Body of pancreas (tissue), 4 donors: Measurements from ENCODE around the gene TUG1. TPM values are rescaled to one million over a fixed set of nuclear protein-coding genes. Genes with fewer than 3 reads are reported as not detected.

Experiments
- ATAC-seq: fragments of 150-250 bp; one replicate; pipeline ENCODE4 v1.9.1; 2016
- DNase-seq, 4 donors: peaks; one replicate each; pipeline ENCODE4 v3.0.0-alpha.2; 2019
- H3K27ac ChIP-seq, 4 donors: fragments of 200-600 bp; sonication (generic); 1 replicate in 3 of 4; 2 replicates in 1 of 4; pipeline versions ENCODE4 v1.5.1 to v1.6.1; 2016 to 2019; ENCODE audit warnings: mild to moderate bottlenecking in 1 of 4, mixed read lengths in 1 of 4, moderate library complexity in 1 of 4
- H3K27me3 ChIP-seq, 2 donors: fragments of 200-600 bp; sonication (generic); one replicate each; pipeline ENCODE4 v1.6.0; 2016; ENCODE audit warnings: mild to moderate bottlenecking in 1 of 2
- H3K36me3 ChIP-seq, 2 donors: fragments of 200-600 bp; sonication (generic); replicated peaks in 1 of 2; 2 replicates each; pipeline ENCODE4 v1.5.1; 2016; ENCODE audit warnings: low read depth in 2 of 2; ENCODE audit not compliant: insufficient read depth in 1 of 2
- H3K4me1 ChIP-seq: fragments of 200-600 bp; sonication (generic); one replicate; pipeline ENCODE4 v1.6.0; 2016
- H3K4me3 ChIP-seq, 2 donors: fragments of 200-600 bp; sonication (generic); 1 replicate in 1 of 2; 2 replicates in 1 of 2; pipeline ENCODE4 v1.5.1; 2016 to 2019
- H3K9me3 ChIP-seq, 3 donors: fragments of 200-600 bp; sonication (generic); 1 replicate in 2 of 3; 2 replicates in 1 of 3; pipeline ENCODE4 v1.5.1; 2016
- CTCF ChIP-seq, 7 experiments: fragments of 450-650 bp in 4 of 7; fragments of 200-600 bp in 3 of 7; sonication (generic) in 3 of 7; IDR thresholded peaks; one replicate each; pipeline ENCODE4 v1.5.1; 2016 to 2019; ENCODE audit warnings: antibody characterized with exemption in 7 of 7
- POLR2A ChIP-seq, 3 donors: fragments of 450-650 bp; IDR thresholded peaks; one replicate each; pipeline ENCODE4 v1.6.1; 2016; ENCODE audit warnings: antibody characterized with exemption in 3 of 3, mild to moderate bottlenecking in 2 of 3
- WGBS, 2 donors: methylation state at CpG; one replicate each; pipeline ENCODE4 v1.1.5; 2017; 5-methylcytosine and 5-hydroxymethylcytosine counted together
- intact Hi-C: fragments of 100-400 bp; cut with DNase I; formaldehyde crosslinking; loops from one replicate; pipeline ENCODE4 v1.15.1; 2023
- total RNA-seq, 2 donors: library from RNA; depleted of rRNA; stranded (reverse); fragments of >200 nt; gene quantifications; one replicate each; pipeline ENCODE4 v1.1.0, GENCODE V29; 2016

Gene TUG1
- total RNA-seq, 2 donors from 2014 or later: 48.0 to 48.5 TPM

- Histone ChIP-seq H3K27me3 (no peaks in the 10 kb centered on the region), H3K9me3 (no peaks in the 10 kb centered on the region), H3K36me3 (no peaks in the 10 kb centered on the region), H3K27ac (no peak overlapping the region), H3K4me1 (peaks cover 12% of the 10 kb centered on the region), H3K4me3 (no peak overlapping the region)
- TF ChIP-seq CTCF (IDR thresholded peaks at IDR 0.05) (no peak), POLR2A (IDR thresholded peaks at IDR 0.05) (no peak)
- DNase-seq (no peak), ATAC-seq (no peak)
- intact Hi-C loops: no loop called here
- WGBS, 2 donors: 77 to 86% methylated on average over 2 of the region's 2 CpGs
Measured at GRCh38 chr22:30996462-30996861, 27.4 kb downstream of the TUG1 start.

DNA sequence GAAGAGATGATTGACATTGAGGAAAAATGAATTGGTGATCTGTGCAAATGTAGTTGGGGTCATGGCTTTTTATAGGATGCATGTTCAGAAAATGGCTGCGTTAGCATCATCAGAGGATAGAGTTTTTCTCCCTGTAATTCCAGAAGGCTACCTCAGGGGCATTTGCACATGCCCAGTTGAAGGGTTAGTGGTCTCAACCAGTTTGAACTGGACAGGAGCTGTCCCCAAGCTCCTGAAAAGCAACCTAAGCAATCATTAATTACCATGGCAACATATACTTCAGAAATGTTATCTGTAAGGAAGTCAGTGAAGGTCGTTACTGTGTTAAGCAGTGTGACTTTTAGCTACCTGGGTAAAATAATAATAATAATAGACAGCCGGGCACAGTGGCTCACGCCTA, 29.3 kb downstream of the TUG1 start:
- no peaks in the 10 kb centered on the region for H3K36me3 ChIP-seq
- intact Hi-C loops: no loop called here
- no peaks in the 10 kb centered on the region for H3K9me3 ChIP-seq
- H3K27ac ChIP-seq: no peak overlapping the region
- DNase-seq: no peak
- ATAC-seq: no peak
- WGBS, 2 donors: 72 to 87% methylated on average over 3 to 4 of the region's 4 CpGs
- TF ChIP-seq POLR2A (IDR thresholded peaks at IDR 0.05) (no peak), CTCF (IDR thresholded peaks at IDR 0.05) (no peak)
- no peak overlapping the region for H3K4me3 ChIP-seq
- no peaks in the 10 kb centered on the region for H3K4me1 ChIP-seq
- no peaks in the 10 kb centered on the region for H3K27me3 ChIP-seq

GRCh38 chr22:31001124-31001770, 32.2 kb downstream of the TUG1 start:
- Histone ChIP-seq H3K4me1 (no peaks in the 10 kb centered on the region), H3K27ac (no peak overlapping the region), H3K9me3 (no peaks in the 10 kb centered on the region), H3K27me3 (no peaks in the 10 kb centered on the region), H3K36me3 (no peaks in the 10 kb centered on the region), H3K4me3 (no peak overlapping the region)
- WGBS, 2 donors: 74 to 81% methylated on average over 6 of the region's 6 CpGs
- DNase-seq: no peak
- ATAC-seq: no peak
- intact Hi-C loops: no loop called here
- TF ChIP-seq POLR2A (IDR thresholded peaks at IDR 0.05) (no peak), CTCF (IDR thresholded peaks at IDR 0.05) (no peak)

DNA sequence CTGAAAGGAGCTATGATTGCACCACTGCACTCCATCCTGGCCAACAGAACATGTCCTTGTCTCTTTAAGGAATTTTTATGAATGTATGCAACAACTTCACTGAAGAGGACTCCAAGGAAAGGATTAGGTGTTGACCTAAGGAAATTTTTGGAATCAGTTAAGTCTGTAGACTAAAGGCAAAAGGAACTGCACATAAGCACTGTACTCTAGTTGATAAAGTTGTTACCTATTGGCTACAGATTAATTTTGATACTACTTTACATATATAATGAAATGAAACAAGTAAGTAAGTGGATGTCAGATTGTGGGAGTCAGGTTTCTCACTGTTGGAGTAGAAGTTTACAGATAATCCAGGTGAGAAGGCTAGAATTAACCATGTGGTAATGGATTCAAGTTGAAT, 36.5 kb downstream of the TUG1 start:
- H3K4me3 ChIP-seq: no peak overlapping the region
- no peak for TF ChIP-seq CTCF (IDR thresholded peaks at IDR 0.05)
- TF ChIP-seq POLR2A (IDR thresholded peaks at IDR 0.05): no peak
- H3K27ac ChIP-seq: no peak overlapping the region
- ATAC-seq: no peak
- H3K4me1 ChIP-seq: no peaks in the 10 kb centered on the region
- no peaks in the 10 kb centered on the region for H3K36me3 ChIP-seq
- H3K27me3 ChIP-seq: no peaks in the 10 kb centered on the region
- intact Hi-C loops: no loop called here
- no peaks in the 10 kb centered on the region for H3K9me3 ChIP-seq
- DNase-seq: no peak

DNA sequence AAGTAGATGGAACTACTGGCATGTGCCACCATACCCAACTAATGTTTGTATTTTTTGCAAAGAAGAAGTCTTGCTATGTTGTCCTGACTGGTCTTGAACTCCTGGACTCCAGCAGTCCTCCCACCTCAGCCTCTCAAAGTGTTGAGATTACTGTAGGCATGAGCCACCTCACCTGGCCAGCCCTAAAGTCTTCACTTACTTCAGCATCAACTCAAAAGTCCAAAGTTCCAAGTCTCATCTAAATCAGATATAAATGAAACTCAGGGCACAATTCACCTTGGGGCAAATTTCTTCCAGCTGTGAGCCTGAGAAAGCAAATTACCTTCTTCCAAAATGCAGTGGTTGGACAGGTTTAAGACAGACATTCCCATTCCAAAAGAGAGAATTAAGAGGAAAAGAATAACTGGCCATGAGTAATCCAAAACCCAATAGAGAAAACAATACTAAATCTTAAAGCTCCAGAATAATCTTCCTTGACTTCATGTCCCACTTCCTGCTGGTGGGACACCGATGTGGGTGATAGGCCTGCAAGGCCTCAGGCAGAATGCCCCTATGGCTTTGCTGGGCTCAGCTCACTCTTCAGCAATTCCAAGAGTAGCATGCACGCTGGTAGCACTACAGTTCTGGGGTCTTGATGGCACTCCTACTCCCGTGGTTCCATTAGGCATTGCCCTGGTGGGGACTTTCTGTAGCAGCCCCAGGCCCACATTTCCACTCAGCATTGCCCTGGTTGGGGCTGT, 50.3 kb downstream of the TUG1 start:
- Histone ChIP-seq H3K4me3 (no peak overlapping the region), H3K27me3 (no peaks in the 10 kb centered on the region), H3K9me3 (no peaks in the 10 kb centered on the region), H3K4me1 (peaks cover 8% of the 10 kb centered on the region), H3K36me3 (no peaks in the 10 kb centered on the region), H3K27ac (no peak overlapping the region)
- ATAC-seq: no peak
- intact Hi-C loops: no loop called here
- TF ChIP-seq POLR2A (IDR thresholded peaks at IDR 0.05) (no peak), CTCF (IDR thresholded peaks at IDR 0.05) (no peak)
- 90 to 98% methylated on average over 1 to 3 of the region's 3 CpGs for WGBS, 2 donors
- no peak for DNase-seq
